Osteocyte (in vitro differentiated cells): ENCODE results near the gene EDIL3. TPM values are rescaled to one million over a fixed set of nuclear protein-coding genes. Genes with fewer than 3 reads are reported as not detected.

ENCODE experiments used
- DNase-seq: peaks from one replicate; pipeline ENCODE4 v3.0.0; 2021; ENCODE audit warnings: mixed read lengths; ENCODE audit not compliant: unreplicated experiment; ENCODE audit errors: extremely low spot score
- H3K27ac Mint-ChIP-seq: one replicate; pipeline ENCODE4 v1.8.0; 2021; ENCODE audit warnings: mild to moderate bottlenecking, mixed read lengths; ENCODE audit not compliant: unreplicated experiment
- H3K27me3 Mint-ChIP-seq: one replicate; pipeline ENCODE4 v1.8.0; 2021; ENCODE audit warnings: mixed read lengths; ENCODE audit not compliant: unreplicated experiment
- H3K36me3 Mint-ChIP-seq: one replicate; pipeline ENCODE4 v1.8.0; 2021; ENCODE audit warnings: mixed read lengths; ENCODE audit not compliant: unreplicated experiment
- H3K4me1 Mint-ChIP-seq: one replicate; pipeline ENCODE4 v1.8.0; 2021; ENCODE audit warnings: mixed read lengths; ENCODE audit not compliant: unreplicated experiment
- H3K4me3 Mint-ChIP-seq: one replicate; pipeline ENCODE4 v1.8.0; 2021; ENCODE audit warnings: mild to moderate bottlenecking, moderate library complexity, mixed read lengths; ENCODE audit not compliant: unreplicated experiment
- H3K9me3 Mint-ChIP-seq: one replicate; pipeline ENCODE4 v1.8.0; 2021; ENCODE audit warnings: mixed read lengths; ENCODE audit not compliant: unreplicated experiment
- total RNA-seq: library from RNA; stranded (reverse); gene quantifications from 2 replicates; pipeline ENCODE4 v1.2.1, GENCODE V29; 2021
- TF ChIP-seq, protein P1 (sequence below): fragments of 200-600 bp; sonication (generic); IDR thresholded peaks from 2 replicates; pipeline ENCODE4 v1.5.0; 2021; ENCODE audit warnings: antibody characterized with exemption, mild to moderate bottlenecking, moderate library complexity

EDIL3 gene
- total RNA-seq, 1 donor from 2014 or later, result 470 TPM

DNA sequence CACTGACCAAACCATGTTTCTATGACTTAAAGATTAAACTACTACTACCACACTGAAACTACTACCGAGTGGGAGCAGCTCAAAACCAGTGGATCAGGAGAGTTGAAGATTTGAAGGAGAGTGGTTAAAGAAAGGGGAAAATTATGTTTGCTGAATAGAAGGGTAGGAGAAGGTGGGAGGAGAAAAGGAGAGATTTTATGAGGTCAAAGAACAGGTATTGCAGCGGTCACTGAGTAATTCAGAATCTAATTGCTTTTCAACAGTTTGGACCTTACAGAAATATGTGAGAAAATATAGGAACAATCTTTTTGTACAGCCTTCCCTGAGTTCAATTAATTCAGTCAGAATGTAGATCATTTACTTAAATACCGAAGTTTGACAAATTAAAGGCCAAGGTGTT, 24.6 kb downstream of the EDIL3 start:
- H3K4me1 Mint-ChIP-seq, result peaks cover 47% of the 10 kb centered on the region
- H3K36me3 Mint-ChIP-seq, result peaks cover 13% of the 10 kb centered on the region
- no peaks in the 10 kb centered on the region for H3K9me3 Mint-ChIP-seq
- TF ChIP-seq, protein P1, sequence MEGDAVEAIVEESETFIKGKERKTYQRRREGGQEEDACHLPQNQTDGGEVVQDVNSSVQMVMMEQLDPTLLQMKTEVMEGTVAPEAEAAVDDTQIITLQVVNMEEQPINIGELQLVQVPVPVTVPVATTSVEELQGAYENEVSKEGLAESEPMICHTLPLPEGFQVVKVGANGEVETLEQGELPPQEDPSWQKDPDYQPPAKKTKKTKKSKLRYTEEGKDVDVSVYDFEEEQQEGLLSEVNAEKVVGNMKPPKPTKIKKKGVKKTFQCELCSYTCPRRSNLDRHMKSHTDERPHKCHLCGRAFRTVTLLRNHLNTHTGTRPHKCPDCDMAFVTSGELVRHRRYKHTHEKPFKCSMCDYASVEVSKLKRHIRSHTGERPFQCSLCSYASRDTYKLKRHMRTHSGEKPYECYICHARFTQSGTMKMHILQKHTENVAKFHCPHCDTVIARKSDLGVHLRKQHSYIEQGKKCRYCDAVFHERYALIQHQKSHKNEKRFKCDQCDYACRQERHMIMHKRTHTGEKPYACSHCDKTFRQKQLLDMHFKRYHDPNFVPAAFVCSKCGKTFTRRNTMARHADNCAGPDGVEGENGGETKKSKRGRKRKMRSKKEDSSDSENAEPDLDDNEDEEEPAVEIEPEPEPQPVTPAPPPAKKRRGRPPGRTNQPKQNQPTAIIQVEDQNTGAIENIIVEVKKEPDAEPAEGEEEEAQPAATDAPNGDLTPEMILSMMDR, result no peak
- no peak overlapping the region for H3K27ac Mint-ChIP-seq
- DNase-seq, result no peak
- no peaks in the 10 kb centered on the region for H3K27me3 Mint-ChIP-seq
- no peak overlapping the region for H3K4me3 Mint-ChIP-seq

DNA sequence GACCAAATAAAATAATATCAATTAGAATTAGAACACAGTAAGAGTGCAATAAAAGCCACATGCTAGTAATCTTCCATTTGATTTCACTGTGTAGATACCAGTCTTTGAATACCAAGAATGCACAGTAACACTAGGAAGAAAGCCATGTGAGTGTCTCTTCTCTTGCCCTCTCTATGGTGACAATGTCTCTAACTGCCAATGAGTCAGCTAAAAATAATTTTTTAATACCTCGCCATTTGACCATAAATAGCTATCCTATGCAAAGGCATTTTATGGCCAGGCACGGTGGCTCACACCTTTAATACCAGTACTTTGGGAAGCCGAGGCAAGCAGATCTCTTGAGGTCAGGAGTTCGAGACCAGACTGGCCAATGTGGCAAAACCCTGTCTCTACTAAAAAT, 30.6 kb downstream of the EDIL3 start:
- Mint-ChIP-seq H3K27ac (no peak overlapping the region), H3K4me3 (no peak overlapping the region), H3K36me3 (peaks cover 10% of the 10 kb centered on the region), H3K4me1 (peaks cover 21% of the 10 kb centered on the region), H3K9me3 (peaks cover 3% of the 10 kb centered on the region), H3K27me3 (no peaks in the 10 kb centered on the region)
- DNase-seq, result no peak
- TF ChIP-seq, protein P1, result no peak

DNA sequence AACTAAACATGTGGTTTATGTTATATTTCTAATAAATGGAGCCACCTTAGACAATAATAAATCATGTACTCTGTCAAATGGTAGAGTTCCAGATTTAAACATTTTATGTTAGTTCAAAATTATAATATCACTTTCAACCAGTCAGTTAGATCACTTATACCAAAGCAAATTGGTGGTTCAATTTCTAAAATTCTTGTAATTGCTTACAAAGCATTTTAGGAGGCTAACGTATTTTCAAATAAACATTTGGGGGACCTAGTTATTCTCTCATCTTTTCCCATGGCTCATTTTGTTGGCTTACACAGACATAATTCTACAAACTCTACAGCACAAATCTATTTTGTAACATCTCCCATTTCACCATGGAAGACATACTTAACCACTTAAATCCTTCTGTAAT, 39.9 kb downstream of the EDIL3 start:
- Mint-ChIP-seq H3K27me3 (no peaks in the 10 kb centered on the region), H3K9me3 (no peaks in the 10 kb centered on the region), H3K4me3 (no peak overlapping the region), H3K27ac (no peak overlapping the region), H3K4me1 (peaks cover 61% of the 10 kb centered on the region), H3K36me3 (peaks cover 16% of the 10 kb centered on the region)
- TF ChIP-seq, protein P1, result no peak
- DNase-seq, result no peak

DNA sequence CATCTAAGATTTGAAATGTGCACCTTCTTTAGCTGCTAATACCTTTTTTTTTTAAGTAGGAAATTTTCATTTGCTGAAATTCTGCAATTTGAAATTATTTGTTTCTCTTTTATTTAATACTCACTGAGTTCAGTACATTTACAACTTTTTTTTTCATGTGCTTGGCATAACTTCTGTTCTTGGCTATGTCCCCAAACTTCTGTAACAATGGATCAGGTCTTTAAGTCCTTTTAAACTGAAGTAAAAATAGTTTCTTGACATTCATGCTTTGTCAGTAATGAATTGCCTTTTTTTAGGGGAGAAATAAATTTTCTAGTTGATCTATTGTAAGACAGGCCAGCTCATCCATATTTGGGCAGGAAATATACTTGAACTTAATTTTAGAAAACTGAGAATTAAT, 41.5 kb downstream of the EDIL3 start:
- peaks cover 15% of the 10 kb centered on the region for H3K36me3 Mint-ChIP-seq
- H3K4me1 Mint-ChIP-seq, result peaks cover 60% of the 10 kb centered on the region
- H3K4me3 Mint-ChIP-seq, result no peak overlapping the region
- TF ChIP-seq, protein P1, result no peak
- H3K27ac Mint-ChIP-seq, result no peak overlapping the region
- H3K27me3 Mint-ChIP-seq, result no peaks in the 10 kb centered on the region
- no peaks in the 10 kb centered on the region for H3K9me3 Mint-ChIP-seq
- no peak for DNase-seq

DNA sequence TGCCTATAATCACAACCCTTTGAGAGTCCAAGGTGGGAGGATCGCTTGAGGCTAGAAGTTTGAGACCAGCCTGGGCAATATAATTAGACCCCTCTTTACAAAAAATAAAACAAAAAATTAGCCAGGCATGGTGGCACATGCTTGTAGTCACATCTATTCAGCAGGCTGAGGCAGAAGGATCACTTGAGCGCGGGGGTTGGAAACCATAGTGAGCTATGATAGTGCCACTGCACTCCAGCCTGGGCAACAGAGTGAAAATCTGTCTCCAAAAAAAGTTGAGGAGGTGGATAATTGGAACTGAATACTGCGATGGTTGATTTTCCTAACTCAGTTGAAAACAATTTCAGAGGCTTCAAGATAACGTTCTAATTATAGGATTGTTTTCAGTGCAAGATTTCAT, 52.6 kb downstream of the EDIL3 start:
- DNase-seq, result no peak
- TF ChIP-seq, protein P1, result no peak
- peaks cover 22% of the 10 kb centered on the region for H3K36me3 Mint-ChIP-seq
- no peaks in the 10 kb centered on the region for H3K27me3 Mint-ChIP-seq
- peaks cover 35% of the 10 kb centered on the region for H3K4me1 Mint-ChIP-seq
- no peak overlapping the region for H3K27ac Mint-ChIP-seq
- peaks cover 13% of the 10 kb centered on the region for H3K9me3 Mint-ChIP-seq
- H3K4me3 Mint-ChIP-seq, result no peak overlapping the region
